Stimulated activated CD8-positive, alpha-beta memory T cell treated with anti-CD3 and anti-CD28 coated beads, Interleukin-15, amount 100 ng/mL, for 48 hours (primary cell): ENCODE measurements around the gene CD28.
A peak's percentile ranks its signal among the peaks of the same experiment; 100 is the strongest.
"Not testable (repeated sequence)": the region's sequence is repeated elsewhere in the genome, so short reads cannot be mapped to it uniquely, and the experiment has no call there.

Experiments used
- DNase-seq, 2 donors: peaks; one replicate each; pipeline ENCODE4 v3.0.0-alpha.2; 2020; ENCODE audit warnings: low read depth in 2 of 2

The CD28 gene

DNA sequence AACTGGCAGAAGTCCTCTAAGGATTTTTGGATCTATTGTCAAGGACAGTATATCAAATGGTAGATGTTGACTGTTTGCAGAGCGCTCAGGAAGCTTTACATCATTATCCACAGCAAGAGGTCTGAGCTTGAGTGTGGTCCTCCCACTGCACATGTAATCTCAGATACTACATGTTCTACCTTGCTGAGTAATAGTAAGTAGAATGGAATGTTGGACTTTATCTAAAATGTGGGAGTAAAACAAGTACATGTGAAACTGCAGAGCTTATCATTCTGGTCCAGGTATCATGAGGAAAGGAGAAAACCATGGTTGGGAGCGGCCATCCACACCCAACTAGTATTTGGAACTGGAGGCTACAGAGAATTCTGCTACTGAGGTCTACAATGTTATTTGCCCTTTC, 19.3 kb upstream of the CD28 start:
- no peak for DNase-seq

DNA sequence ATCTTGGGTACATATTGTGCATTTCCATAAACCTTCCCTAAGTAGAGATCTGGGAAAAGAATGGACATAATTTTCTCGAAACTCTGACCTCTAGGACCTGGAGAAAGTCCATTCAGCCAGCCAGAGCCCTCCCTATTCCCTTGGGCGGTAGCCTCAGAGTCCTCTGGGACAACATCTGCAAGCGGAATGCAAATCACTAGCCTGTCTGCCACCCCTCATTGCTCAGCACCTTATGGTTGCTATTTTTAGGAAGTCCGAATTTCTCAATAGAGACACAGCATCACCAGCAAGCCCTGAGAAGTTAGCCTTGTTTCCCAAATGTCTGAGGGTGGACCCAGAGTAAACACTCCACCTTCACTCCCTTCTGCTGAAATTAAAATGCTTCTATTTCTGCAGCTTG, 17.6 kb upstream of the CD28 start:
- no peak for DNase-seq

DNA sequence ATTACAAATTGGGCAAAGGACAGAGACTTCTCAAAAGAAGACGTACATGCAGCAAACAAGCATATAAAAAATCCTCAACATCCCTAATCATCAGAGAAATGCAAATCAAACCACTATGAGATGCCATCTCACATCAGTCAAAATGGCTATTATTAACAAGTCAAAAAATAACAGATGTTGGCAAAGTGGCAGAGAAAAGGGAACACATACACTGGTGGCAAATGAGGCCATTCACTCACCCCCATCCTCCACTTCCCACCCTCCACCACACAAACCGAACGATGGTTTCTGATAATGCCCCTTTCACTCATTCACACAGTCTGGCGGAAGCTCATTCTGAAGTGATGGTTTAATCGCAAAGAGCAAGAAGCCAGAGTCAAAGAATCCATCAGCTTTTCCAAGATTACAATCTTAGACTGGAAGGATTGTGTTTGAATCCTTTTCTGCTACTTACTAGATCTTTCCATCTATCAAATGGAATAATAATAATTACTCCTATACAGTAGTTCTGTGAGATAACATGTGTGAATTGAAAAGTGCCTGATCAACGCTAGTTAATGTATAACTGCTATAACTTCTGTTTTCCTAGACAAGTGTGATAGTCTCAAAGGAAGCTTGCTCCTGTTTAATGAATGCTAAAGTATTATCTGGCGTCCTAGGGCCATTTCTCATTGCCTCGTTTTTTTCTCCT, 16.9 kb upstream of the CD28 start:
- no peak for DNase-seq

DNA sequence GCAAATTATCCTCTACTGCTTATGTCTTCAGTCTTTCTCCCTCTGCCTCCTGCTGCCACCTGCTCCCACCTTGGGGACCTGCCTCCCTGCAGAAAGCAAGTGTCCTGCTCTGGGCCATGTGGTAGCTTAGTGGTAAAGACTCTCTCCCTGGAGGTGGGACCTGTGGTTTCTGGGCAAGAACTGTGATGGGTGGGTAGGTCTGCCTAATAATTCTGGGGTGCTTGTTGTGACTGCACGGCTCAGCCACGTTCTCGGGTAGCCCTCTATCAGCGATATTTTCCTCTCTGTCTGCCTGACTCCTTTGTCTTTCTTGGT, 16.4 kb upstream of the CD28 start:
- no peak for DNase-seq

DNA sequence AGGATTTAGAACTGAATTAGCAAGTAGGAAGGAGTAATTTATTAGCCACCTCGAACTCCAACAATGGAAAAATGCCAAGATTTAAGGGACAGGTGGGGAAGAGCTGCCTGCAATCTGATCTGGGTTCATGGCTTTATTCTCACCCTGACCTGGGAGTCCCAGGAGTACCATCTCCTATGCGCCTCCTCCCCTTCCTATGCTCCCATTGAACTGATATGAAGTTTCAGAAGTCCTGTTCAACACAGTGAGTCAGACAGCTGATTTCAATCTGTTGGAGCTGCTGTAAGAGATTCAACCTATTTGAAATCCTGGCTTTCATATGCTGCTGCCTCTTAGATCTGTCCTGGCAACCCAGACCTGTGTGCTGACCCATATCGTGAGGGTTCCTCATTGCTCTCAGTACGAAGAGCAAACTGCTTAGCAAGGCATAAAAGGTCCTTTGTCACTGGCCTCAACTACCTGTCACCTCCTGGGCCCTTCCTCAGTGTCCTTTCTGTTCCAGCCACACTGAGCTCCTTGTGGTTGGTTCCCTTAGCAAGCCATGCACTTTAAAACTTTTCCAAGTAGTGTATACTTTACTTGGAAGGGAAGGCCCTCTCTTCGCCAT, 15.9 kb upstream of the CD28 start:
- no peak for DNase-seq

DNA sequence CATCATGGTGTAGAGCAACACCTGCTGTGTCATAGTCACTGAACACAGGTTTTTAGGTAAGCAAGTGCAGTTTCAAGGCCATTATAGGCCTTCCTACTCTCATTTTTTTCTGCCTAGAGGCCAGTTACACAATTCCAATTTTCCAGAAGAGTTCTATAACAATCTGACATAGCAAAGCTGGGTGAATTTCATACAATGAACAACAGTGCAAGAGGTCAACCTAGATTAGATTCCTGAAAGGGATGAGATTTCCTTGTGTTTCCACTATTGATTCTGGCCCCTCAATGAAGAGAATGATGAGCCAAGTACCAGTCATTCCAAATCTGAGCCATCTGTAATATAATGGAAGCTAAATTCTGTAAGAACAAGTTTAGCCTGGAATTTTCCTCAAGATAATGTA, 15.3 kb upstream of the CD28 start:
- no peak for DNase-seq

DNA sequence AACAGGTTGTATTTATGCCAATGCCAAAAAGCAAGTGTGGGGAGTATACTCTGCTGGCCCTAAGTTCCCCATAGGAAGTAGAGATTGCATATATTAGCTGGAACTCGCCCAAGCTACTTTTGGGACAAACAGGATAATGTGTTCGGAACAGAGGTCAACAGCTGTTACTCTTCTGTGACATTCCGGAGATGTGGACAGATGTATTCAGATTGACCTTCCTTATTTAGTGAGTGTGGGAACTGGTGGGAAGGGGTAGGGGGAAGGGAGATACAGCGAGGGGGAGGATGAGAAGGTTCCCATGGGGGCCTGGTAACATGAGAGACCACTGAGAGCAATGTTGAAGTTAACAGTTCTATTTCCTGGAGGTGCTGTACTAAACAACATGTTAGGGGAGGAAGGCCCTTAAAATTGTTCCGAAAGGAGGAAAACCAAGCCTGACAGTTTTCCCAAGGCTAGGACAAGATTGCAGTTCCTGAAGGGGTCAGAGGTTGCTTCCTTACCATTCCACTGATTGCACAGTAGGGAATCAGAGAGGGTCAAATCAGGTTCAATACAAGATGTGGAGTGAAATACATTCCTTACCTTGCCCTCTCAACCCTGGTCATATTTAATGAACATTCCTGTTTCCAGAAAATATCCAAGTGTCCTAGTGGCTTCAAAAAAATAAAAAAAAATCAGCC, 14.3 kb upstream of the CD28 start:
- no peak for DNase-seq

DNA sequence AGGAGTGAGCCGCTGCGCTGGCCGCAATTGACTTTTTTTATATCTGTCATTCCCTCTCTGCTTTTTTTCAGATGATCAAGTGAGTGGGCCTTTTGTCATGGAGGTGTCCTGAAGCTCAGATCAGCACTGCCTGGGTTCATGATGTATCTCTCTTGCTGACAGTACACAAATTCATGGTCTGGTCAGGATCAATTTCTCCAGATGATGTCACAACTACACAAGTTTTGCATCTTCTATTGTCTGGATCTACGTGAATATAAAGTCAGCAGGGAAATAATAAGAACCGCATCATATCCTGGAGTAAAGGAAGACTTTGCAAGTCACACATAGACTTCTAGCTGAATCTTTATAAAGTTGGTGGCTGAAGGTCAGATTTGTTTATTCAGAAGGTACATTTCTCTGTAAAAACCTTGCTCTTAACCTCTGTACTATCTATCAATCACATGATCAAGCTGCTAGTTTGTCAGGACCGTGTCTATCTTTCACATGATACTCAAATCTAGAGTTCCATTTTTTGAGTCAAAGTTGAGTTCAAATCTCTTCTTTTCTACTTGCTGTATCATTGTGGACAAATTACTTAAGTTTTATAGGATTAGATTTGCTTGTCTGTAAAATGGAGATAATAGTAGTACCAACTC, 13.1 kb upstream of the CD28 start:
- no peak for DNase-seq

DNA sequence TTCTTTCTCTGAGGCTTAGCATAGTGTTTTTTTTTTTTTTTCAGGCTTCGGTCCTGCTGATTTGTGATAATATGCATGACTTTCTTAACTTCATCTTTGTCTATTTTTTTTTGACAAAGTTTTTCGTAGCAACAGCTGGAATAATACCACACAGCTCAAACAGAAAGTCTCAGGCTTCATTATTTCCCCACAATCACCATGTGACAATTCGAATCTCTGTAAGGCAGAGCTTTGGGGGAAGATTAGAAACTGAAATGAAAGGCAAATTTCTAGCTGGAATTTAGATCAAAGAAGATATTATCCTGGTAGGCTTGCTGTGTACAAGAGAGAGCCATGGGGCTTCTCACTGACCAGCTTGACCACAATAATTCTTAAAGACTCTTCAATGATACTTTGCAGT, 12.2 kb upstream of the CD28 start:
- no peak for DNase-seq

DNA sequence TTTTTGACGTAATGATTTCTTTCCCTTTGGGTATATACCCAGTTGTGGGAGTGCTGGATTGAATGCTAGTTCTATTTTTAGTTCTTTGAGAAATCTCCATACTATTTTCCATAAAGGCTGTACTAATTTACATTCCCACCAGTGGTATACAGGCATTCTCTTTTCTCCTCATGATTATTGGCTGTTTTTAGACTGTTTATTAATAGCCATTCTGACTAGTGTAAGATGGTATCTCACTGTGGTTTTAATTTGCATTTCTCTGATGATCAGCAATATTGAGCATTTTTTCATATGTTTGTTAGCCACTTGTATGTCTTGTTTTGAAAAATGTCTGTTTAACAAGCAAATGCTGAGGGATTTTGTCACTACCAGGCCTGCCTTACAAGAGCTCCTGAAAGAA, 9.2 kb upstream of the CD28 start:
- no peak for DNase-seq

DNA sequence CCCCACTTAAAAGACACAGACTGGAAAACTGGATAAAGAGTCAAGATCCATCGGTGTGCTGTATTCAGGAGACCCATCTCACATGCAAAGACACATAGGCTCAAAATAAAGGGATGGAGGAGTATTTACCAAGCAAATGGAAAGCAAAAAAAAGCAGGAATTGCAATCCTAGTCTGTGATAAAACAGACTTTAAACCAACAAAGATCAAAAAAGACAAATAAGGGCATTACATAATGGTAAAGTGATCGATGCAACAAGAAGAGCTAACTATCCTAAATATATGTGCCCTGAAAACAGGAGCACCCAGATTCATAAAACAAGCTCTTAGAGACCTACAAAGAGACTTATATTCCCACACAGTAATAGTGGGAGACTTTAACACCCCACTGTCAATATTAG, 8.7 kb upstream of the CD28 start:
- not testable (repeated sequence) for DNase-seq

DNA sequence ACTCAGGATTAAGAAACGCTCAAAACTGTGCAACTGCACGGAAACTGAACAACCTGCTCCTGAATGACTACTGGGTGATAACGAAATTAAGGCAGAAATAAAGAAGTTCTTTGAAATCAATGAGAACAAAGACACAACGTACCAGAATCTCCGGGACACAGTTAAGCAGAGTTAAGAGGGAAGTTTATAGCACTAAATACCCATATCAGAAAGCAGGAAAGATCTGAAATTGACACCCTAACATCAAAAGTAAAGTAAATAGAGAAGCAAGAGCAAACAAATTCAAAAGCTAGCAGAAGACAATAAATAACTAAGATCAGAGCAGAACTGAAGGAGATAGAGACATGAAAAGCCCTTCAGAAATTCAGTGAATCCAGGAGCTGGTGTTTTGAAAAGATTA, 8.0 kb upstream of the CD28 start:
- DNase-seq: not testable (repeated sequence)

DNA sequence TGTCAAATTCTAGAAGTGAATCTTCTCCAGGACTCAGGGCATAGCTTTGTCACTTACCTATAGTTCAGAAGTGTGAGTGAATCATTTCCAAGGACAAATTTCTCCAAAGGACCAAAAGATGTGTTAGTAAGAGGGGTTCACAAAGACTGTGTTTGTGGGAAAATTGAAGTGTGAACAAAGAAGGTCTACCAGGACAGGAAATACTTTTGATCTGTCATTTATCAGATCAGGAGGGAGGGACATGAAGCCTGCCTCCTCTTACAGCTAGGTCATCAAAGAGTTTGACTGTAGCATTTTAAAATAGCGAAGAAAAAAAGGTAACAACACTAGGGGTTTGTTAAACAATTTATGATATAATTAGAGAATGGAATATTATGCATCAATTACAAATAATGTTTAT, 2.0 kb upstream of the CD28 start:
- no peak for DNase-seq

DNA sequence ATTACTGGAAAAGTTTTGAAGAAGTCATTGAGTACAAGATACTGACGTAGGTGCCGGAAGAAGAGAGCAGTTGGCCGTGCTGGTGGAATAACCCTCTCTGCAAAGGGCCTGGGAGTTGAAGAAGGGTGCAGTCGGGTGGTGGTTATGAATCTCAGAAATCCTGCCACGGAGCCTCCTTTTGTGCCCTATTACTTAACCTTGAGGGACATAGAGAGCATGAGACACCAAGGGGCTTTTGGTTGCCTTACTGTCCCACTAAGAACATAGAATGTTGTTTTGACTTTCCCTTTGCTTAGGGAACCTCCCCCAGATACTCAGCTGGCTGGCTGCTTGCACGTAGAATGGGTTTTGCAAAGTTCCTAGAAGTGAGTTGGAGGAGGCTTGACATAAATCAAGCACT, 1.3 kb upstream of the CD28 start:
- DNase-seq: peak; percentile 11 to 19

DNA sequence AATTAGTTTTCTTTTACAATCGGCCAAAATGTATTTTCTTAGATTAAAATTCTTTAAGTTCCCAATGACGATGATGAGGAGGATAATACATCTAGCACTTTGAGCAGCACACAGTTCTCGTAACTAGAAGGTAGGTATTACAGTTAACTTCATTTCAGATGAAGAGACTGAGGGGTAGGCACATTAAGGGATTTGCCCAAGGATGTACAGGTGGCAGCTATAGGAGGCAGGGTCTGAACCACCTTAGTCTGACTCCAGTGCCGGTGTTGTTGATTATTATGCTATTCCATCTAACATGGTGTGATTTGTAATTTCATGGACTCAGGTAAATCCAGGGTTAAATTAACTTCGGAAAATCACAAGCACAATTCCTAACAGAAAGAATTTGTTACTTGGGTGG, 1.1 kb downstream of the CD28 start:
- DNase-seq: no peak

DNA sequence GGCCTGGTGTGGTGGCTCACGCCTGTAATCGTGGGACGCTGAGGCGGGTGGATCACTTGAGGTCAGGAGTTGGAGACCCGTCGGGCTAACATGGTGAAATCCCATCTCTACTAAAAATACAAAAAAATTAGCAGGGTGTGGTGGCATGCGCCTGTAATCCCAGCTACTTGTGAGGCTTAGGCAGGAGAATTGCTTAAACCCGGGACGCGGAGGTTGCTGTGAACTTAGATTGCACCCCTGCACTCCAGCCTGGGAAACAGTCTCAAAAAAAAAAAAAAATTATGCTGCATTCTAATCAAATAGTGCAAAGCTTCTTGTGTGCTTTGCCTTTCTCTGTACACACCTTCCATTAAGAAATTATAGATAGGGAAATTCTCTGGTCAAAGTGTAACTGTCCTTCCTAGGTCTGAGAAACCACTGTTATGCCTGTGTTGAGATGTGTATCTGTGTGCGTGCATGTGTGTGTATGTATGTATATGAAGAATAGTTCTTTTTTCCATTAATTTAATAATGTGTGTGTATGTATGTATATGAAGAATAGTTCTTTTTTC, 2.5 kb downstream of the CD28 start:
- no peak for DNase-seq

DNA sequence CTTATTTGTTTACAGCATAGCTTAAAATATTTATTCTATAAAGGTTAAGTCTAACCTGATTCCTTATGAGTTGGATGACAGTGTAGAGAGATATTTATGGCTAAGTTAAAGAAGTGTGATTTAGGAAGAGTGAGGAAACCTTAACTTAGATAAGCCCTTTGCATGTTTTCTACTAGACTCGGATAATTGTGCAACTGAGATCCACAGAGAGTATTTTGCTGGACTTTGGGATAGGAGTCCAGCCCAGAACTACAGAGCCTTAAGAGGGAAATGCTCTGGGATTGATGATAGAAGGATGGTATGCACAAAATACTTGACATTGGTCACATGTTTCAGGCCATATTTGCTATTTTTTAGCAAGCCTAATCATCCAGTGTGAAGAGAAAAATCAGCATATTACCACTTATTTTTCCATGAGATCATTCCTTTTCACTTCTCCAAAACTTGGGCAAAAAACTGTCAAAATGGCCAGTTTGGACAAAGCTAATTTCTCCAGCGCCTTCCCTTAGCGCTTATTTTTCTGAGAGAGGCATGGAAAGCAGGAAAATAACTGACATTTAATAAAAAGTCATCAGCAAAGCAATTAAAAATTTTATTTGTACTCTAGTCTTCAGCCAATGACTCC, 3.1 kb downstream of the CD28 start:
- DNase-seq: no peak

DNA sequence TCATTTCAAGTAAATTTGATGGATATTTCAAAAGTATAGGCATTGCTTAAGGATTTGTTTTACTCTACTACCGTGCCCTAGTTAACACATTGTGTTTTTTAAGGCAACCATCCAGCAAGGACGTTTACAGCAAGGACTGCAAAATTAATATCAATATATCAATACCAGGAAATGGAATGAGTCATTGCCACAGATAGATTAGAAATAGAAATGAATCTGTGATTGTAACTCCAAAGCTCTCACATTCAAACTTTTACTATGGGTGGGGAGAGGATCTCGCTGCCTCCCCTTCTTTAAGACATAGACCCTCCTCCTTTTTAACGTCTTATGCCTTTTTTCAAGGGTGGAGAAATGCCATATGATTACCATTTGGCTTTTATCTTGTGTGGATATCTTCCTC, 3.8 kb downstream of the CD28 start:
- DNase-seq: no peak

DNA sequence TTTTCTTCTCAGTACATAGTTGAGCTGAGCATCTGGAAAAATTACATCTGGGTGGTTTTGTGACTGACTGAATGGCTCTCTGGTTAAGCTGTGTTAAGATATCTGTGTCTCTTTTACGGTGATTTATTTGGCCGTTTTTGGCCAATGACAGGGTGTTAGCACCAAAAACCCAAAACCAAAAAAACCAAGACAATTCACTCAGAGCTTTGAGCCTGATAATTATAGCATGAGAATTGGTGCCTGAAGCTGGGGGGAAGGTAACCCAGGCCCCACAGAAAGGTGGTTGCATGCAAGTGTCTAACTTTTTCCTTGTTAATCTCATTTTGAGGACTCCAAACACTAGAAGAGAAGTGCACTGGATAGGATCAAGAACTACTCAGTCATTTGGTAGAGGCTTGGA, 4.5 kb downstream of the CD28 start:
- no peak for DNase-seq

DNA sequence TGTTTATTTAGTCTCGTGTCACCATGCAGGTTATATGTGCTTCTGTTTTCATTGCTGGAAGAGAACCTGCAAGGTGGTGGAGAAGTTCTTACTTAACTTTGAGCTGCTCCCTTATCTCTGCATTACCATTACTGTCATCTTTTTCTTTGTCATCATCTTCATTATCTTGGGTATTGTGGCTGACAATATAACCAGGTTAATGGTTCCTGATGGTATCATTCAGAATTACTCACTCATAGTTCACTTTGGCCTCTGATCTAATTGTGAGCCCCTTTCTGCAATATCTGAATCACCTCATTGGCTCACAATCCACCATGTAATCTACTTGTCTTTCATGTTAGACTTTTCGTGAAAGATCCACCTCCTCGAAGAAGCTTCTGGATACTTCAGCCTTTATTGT, 5.0 kb downstream of the CD28 start:
- DNase-seq: no peak

DNA sequence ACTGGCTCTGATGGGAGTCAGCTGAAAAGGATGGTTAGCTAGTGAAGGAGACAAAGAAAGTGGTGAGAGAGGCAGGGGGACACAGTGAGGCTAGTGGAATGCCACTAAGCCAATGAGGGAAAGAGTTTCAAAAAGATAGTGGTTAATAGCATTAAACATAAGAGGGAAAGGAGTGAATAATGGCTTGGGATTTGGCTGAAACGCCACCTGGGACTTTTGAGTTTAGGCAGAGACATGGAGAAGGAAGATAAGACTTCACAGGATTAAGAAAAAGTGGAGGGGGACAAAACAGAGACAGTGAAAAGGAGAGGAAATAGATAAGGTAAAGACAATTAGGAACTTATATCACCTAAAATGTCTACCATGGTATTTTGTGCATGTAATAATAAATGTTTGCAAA, 6.9 kb downstream of the CD28 start:
- DNase-seq: no peak

DNA sequence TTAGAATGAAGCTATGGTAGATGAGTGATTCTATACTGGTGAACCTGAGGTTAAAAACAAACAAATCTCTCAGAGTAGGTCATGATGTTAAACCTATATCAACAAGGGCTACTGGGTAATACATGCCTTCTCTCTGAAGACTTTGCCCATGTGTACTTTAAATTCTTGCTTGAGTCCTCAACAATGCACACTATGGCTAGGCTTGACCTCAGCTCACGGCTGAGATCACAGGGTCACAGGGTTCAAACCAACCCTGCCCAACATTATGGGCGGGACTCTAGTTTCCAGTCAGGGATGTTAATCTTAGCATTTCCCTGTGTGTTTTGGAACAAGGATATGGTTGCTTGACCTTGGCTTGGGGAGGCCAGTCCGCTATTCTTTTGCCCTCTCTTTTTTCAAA, 7.7 kb downstream of the CD28 start:
- no peak for DNase-seq
